ENCODE data around the gene SHC1. TPM values are rescaled to one million over a fixed set of nuclear protein-coding genes. Genes with fewer than 3 reads are reported as not detected.

SHC1 gene
- total RNA-seq, 6 experiments from 2014 or later: 44.6 to 108 (median 75.3) TPM

DNA sequence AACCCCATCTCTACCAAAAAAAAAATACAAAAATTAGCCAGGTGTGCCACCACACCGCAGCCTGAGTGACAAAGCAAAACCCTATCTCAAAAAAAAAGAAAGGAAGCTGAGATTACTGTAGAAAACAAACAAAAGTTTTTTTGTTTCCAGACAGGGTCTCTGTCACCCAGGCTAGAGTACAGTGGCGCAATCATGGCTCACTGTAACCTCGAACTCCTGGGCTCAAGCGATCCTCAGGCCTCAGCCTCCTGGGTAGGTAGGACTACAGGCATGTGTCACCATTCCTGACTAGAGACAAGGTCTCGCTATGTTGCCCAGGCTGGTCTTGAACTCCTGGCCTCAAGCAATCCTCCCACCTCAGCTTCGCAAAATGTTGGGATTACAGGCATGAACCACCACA is 6.2 kb downstream of the SHC1 start:
- TF ChIP-seq POLR2A (IDR thresholded peaks at IDR 0.05) (no peak), CTCF (IDR thresholded peaks at IDR 0.05) (no peak)
- Histone ChIP-seq H3K9me3 (no peaks in the 10 kb centered on the region), H3K27ac (no peak overlapping the region), H3K4me3 (no peak overlapping the region), H3K4me1 (peaks cover 0 to 19% (median 0%) of the 10 kb centered on the region in 4 donors), H3K36me3 (peaks cover 4 to 59% (median 29%) of the 10 kb centered on the region in 4 donors), H3K27me3 (no peaks in the 10 kb centered on the region)
- DNase-seq: no peak
- ATAC-seq: no peak
- intact Hi-C loops (cut with DNase I): no loop called here
- WGBS (ENCODE audit: insufficient coverage, low coverage, low lambda C conversion rate, missing lambda C conversion rate): no CpG with 5 or more reads among the region's 6 CpGs

DNA sequence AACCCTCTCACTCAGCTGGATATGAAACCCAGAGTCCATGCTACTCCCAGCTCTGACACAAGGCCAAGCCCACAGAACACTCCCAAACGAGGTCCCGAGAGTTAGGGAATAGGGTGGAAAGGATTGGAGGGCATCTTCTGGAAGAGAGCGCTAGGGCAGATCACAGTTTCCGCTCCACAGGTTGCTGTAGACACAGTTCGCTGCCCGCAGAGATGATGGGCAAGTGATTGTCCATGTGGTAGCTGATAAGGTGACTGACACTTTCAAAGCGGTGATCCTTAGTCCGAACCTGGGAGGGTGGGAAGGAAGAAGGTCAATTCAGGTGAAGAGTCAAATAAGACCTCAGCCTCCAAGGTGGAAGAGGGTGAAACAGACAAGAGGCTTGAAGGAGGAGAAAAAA is 6.9 kb downstream of the SHC1 start:
- Histone ChIP-seq H3K27ac (no peak overlapping the region), H3K27me3 (no peaks in the 10 kb centered on the region), H3K36me3 (peaks cover 4 to 62% (median 29%) of the 10 kb centered on the region in 4 donors), H3K4me3 (no peak overlapping the region), H3K9me3 (no peaks in the 10 kb centered on the region), H3K4me1 (peaks cover 0 to 19% (median 0%) of the 10 kb centered on the region in 4 donors)
- intact Hi-C loops (cut with DNase I): no loop called here
- no peak for TF ChIP-seq POLR2A (IDR thresholded peaks at IDR 0.05)
- no peak for TF ChIP-seq CTCF (IDR thresholded peaks at IDR 0.05)
- DNase-seq: no peak
- no peak for ATAC-seq
- WGBS (ENCODE audit: insufficient coverage, low coverage, low lambda C conversion rate, missing lambda C conversion rate): 85% methylated on average over 4 of the region's 8 CpGs

- TF ChIP-seq POLR2A (IDR thresholded peaks at IDR 0.05) (no peak), CTCF (IDR thresholded peaks at IDR 0.05) (no peak)
- ATAC-seq (no peak), DNase-seq (peak in 2 of 3 donors; percentile 47 to 57)
- intact Hi-C loops (cut with DNase I): no loop called here
- H3K4me1 ChIP-seq: peaks cover 0 to 19% (median 0%) of the 10 kb centered on the region in 4 donors
- H3K27ac ChIP-seq: peak overlapping the region in 1 of 3 donors; percentile 100
- H3K36me3 ChIP-seq: peaks cover 4 to 60% (median 27%) of the 10 kb centered on the region in 4 donors
- H3K27me3 ChIP-seq: no peaks in the 10 kb centered on the region
- H3K4me3 ChIP-seq: peak overlapping the region in 2 of 3 donors; percentile 87 to 93
- H3K9me3 ChIP-seq: no peaks in the 10 kb centered on the region
- WGBS (ENCODE audit: insufficient coverage, low coverage, low lambda C conversion rate, missing lambda C conversion rate): 100% methylated on average over 1 of the region's 6 CpGs
Observed at GRCh38 chr1:154962795-154963330, 7.7 kb downstream of the SHC1 start.

DNA sequence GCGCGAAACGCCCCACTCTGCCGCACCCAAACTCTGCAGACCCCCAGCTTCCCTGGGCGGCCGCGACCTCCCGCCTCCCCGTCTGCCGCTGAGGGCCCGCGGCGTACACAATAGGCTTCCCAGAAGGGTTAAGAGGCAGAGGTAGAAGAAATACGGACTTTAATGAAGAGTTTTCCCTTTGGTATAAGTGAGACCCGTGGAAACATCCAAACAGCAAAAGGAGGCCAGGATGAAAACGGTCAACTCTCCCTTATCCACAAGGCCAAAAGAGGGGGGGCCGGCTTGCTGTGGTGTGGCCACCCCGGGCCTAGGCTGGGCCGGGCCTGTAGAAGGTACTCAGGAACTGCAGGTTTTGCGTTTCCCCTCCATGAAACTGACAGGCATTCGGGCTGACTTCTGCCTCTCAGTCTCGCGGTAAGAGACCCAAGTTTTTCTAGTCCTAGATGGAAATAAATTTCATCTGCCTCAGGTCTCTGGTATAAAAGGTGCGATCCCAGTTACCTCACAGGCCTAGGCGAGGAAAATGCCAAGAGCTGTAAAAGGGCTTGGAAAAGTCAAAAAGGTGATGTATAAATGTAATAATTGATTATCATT is 8.3 kb downstream of the SHC1 start:
- H3K4me3 ChIP-seq: peak overlapping the region; percentile 84 to 93 (median 87)
- intact Hi-C loops (cut with DNase I): no loop called here
- TF ChIP-seq POLR2A (IDR thresholded peaks at IDR 0.05) (no peak), CTCF (IDR thresholded peaks at IDR 0.05) (no peak)
- DNase-seq (peak; percentile 53 to 61 (median 61)), ATAC-seq (peak; percentile 27 to 42 (median 36))
- H3K27me3 ChIP-seq: no peaks in the 10 kb centered on the region
- WGBS (ENCODE audit: insufficient coverage, low coverage, low lambda C conversion rate, missing lambda C conversion rate): 1% methylated on average over 18 of the region's 25 CpGs
- no peaks in the 10 kb centered on the region for H3K9me3 ChIP-seq
- peak overlapping the region; percentile 98 to 100 (median 98) for H3K27ac ChIP-seq
- H3K36me3 ChIP-seq: peaks cover 4 to 54% (median 24%) of the 10 kb centered on the region in 4 donors
- peaks cover 0 to 19% (median 0%) of the 10 kb centered on the region in 4 donors for H3K4me1 ChIP-seq

Measured in right lobe of liver (tissue), 6 donors.